GM04503 (cell line): Measurements from ENCODE around the gene PCDH15.

Experiments
- DNase-seq: peaks from one replicate; pipeline ENCODE4 v3.0.0-alpha.2; 2012; ENCODE audit warnings: low read depth

The PCDH15 gene

DNA sequence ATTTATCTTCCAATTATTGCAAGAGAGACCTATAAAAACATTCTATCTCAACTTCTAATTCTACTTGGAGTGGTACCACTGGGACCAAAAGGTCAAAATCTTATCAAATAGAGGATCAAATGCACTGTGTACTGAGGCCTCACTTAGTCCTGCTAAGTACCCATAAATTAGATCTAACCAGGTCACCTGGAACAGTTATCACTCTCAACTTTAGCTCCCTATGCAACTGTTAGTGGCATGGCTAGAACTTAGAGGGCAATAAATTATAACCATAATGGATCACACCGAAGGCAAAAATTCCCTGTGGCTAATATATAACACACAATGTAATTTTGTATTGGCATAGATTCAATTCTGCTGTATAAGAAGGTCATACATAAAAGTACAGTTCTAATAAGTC is 428.9 kb downstream of the PCDH15 start:
- DNase-seq: no peak

DNA sequence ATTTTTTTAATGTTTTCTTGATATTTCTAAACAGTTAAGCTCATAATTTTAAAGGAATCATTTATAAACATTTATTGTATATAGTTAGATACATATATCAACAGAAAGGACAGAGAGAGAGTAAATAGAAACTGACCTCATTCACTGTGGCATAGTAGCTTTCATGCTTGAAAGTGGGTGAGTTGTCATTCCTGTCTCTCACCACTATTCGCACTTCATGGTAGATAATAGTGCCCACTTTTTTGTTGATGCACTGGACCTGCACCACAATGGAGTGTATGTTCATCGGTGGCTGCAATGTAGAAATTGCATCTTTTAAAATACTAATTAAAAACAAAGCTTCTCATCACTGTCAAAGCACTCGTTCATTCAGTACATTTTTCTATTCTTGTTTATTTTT is 432.0 kb downstream of the PCDH15 start:
- no peak for DNase-seq

DNA sequence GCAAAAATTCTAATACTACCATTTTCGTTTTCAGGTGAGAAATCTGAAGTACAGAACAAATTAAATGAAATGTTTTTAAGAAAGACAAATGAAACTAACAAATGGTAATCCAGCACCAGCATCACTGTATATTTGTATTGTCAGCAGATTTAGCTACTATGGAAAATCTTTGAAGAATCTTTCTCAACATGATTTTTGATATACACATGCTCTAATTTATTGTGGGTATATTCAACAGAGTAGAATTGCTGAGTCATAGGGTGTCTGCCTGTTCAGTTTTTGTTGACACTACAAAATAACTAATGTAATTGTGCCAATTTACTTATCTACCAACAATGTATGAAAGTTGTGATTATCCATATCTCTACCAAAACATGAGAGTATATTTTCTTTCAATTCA is 437.6 kb downstream of the PCDH15 start:
- DNase-seq: no peak

DNA sequence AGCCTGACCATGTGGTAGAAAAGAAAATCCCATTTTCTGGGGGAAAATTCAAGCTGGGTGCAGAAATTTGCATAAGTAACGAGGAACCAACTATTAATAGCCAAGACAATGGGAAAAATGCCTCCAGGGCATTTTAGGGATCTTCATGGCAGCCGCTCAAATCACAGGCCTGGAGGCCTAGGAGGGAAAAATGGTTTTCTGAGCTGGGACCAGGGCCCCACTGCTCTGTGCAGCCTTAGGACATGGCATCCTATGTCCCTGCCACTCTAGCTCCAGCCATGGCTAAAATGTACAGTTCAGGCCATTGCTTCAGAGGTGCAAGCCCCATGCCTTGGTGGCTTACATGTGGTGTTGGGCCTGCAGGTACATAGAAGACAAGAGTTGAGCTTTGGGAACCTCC is 459.0 kb downstream of the PCDH15 start:
- no peak for DNase-seq

DNA sequence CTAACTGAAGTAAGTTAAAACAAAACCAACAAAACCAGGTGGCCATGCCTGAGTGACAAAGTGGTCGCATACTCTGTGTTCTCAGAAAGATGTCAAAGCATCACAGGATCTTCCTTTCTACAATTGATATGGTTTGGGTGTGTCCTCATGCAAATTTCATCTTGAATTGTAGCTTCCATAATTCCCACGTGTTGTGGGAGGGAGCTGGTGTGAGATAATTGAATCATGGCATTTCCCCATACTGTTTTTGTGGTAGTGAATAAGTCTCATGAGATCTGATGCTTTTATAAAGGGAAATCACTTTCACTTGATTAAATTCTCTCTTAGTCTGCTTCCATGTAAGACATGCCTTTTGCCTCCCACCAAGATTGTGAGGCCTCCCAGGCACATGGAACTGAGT is 465.7 kb downstream of the PCDH15 start:
- no peak for DNase-seq

DNA sequence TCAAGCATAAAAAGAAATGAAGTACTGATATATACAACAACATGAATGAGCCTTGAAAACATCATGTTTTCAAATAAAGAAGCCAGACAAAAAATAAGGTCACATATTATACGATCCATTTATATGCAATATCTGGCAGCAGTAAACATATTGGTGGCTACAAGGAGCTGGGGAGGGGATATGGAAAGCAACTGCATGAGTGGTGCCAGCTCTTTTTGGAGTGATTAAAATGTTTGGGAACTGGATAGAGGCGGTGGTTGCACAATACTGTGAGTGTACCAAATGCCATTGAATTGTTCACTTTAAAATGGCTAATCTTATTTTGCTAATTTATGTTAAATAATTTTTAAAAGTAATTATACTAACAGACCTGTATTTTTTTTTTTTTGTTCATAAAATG is 481.7 kb downstream of the PCDH15 start:
- no peak for DNase-seq

DNA sequence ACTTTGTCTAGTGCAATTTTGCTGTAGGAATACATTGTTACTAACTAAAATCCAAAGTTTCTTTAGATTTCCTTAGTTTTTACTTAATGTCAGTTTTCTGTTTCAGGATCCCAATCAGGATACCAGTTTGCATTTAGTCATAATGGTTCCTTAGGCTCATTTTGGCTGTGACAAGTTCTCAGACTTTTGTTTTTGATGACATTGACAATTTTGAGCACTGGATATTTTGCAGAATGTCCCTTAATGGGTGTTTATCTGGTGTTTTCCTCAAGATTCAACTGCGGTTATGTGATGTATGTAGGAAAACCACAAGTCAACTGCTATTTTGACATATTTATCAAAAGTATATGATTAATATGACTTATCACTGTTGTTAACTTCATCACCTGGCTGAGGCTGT is 482.6 kb downstream of the PCDH15 start:
- DNase-seq: no peak

DNA sequence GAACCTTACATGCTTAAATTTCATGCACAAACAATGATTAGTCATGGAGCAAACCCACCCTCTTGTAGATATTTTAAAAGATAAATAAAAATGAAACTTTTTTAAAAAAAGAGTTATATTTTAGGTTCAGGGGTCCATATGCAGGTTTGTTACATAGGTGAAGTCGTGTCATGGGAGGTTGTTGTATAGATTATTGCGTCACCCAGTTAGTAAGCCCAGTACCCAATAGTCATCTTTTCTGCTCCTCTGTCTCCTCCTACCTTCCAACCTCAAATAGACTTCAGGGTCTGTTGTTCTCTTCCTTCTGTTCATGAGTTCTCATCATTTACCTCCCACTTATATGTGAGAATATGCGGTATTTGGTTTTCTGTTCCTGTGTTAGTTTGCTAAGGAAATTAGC is 486.6 kb downstream of the PCDH15 start:
- no peak for DNase-seq

DNA sequence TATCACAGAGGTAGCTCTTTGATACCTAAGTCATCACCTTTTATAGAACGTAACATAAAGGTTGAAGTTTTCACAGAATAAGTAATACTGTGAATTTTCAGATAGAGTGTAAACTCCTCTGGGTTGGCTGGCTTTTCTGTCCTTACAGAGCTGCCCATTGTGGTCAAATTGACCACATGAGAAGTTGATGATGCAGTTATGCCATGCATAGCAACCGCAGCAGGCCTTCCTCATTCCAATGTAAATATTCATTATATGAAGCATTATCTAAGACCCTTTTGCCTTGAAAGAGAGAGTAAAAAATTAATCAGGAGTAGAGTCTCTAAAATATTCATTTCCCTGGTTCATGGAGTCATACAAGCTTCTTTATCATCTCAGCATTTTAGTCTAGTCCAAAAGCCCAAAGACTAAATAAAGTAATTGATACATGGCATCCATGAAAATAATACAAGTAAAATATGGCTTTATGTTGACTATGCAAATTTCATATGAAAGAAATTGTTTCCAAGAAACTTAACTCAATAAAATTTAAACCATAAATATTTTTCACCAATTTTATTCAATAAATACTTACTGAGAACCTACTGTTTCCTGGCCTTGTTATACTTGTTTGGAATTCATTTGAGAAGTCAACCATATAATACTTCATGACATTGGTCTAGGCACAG is 516.4 kb downstream of the PCDH15 start:
- no peak for DNase-seq

DNA sequence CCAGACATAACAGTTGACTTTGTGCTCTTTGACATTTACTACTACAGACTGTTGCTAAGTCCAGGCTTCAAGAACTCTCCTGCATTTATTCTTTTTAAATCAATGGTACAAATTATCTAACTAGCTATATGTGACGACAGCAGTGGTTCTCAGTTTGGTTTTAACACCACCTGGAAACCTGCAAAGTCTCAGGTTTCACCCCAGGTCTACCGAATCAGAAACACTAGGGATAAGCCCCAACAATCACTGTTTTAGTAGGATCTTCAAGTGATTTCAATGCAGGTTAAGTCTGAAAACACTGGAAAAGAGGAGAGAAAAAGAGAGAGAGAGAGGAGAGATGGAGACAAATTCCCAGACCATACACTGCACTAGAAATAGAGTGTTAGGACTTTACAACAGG is 519.0 kb downstream of the PCDH15 start:
- DNase-seq: no peak

DNA sequence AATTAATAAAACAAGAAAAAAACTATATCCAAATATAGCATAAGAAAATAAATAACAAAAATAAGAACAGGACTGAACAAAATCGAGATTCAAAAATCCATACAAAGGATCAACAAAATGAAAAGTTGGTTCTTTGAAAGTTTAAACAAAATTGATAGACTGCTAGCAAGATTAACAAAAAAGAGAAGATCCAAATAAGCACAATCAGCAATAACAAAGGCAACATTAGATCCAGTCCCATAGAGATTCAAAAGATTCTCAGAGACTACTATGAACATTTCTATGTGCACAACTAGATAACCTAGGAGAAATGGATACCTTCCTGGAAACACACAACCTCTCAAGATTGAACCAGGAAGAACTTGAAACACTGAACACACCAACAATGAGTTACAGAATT is 534.6 kb downstream of the PCDH15 start:
- DNase-seq: no peak

DNA sequence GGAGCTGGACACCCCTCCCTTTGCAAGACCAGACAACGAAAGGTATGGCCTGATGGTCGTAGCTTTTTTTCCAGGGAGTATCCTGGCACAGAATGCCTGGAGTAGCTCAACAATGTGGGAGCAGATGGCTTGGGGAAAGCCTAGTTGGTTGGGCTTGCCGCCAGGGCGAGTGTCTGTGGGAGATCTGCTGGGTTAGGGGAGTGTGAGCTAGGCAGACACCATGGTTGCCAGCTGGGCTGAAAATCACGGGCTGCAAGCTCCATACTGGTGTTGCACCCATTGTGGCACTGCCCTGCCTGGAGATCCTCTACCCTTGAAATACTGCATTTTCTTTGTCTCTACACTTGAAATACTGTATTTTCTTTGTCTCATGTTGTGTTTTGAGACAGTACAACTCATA is 538.3 kb downstream of the PCDH15 start:
- no peak for DNase-seq

DNA sequence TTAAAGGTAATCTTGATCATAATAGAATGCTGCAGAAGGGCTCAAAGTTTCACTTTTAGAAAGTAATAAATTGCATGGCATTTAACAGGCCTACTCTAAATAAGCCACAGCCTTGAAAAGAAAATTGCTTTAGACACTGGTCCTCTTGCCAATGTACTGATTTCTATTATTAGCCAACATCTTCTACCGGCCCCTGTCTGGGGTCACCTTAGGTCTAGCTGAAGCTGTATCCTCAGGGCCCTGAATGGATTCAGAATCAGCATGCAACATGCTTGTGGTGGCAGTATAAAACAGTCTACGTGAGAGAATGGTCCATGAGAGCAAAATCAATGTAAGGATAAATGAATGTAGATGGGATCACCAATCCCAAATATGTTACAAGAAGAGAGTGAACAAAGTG is 541.9 kb downstream of the PCDH15 start:
- DNase-seq: no peak

DNA sequence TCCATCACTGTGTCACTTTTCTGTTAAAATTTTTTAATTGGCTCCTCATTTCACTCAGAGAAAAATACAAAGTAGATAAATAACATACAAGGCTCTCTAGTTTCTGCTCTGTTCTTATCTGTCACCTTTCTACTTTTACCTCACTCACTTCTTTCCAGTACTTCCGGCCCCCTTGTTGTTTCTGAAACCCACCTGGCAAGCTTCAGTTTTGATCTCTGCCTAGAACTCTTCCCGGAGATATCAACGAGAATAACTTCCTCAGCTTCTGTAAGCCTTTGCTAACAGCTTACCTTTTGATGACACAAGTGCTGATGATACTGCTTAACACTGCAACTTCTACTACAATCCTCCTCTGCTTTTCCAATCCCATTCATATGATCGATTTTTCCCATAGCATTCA is 566.2 kb downstream of the PCDH15 start:
- no peak for DNase-seq

DNA sequence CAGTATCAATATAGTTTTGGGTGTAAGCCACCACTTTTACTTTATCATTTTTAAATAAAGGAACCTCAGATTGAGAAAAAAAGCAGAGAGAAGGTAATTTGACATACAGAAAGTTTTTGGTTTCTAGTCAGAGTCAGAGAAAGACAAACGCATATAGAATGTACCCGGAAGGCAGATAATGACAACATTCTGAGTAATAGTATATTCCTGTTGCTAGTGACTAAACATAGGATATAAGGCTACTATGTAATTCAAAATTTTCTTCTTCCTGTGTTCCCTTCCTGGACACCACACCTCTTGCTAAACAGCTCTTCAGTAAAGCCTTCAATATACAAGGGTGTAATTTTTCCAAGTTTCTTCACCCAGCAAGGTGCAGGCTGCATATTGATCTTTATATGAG is 597.6 kb downstream of the PCDH15 start:
- no peak for DNase-seq

DNA sequence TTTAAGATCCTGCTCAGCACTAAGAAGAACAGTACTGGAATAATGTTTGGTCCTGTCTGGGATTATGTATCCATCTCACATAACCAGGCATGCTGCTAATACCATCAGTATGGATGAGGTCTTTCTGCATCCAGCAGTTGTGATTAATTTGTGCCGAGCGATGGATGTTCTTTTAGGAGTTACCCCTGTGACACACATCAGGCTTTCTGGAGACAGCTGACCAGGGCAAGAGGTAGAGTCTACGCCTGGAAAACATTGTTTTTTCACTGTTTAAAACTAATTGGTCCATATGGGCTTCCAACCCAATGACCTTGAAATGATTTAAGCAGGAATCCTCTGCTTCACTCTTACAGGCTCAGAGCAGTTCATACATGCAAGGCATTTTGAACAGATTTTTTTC is 603.0 kb downstream of the PCDH15 start:
- DNase-seq: no peak

DNA sequence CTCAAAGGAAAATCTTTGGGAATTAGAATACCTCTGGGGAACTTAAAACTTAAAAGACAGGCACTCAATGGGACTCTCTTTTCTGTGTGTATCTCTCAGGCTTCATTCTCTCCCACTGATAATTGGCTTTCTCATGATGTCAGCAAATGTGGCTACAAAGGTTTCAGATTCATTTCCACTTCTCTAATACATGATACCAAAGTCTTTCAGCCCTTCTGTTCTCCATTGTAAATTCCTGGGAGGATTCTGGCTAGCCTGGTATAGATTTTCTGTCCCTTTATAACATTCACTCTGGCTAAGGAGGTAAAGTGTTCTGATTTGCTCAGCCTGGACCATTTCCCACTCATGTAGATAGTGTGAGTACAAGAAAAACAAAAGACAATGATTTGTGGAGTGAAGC is 606.2 kb downstream of the PCDH15 start:
- no peak for DNase-seq

DNA sequence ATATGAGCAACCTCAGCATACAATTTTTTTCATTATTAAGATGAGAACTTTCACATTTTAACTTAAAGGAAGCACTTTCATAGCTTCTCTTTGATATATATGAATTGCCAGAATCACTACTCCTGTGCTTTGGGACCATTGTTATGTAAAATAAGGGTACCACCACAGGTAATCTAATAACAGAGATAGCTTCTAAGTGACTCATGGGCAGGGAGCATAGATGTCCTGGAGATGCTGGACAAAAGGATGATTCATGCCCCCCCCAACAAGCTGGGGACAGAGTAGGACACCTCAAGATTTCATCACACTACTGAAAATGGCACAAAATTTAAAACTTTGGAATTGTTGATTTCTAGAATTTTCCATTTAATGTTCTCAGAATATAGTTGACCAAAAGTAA is 641.1 kb downstream of the PCDH15 start:
- no peak for DNase-seq

DNA sequence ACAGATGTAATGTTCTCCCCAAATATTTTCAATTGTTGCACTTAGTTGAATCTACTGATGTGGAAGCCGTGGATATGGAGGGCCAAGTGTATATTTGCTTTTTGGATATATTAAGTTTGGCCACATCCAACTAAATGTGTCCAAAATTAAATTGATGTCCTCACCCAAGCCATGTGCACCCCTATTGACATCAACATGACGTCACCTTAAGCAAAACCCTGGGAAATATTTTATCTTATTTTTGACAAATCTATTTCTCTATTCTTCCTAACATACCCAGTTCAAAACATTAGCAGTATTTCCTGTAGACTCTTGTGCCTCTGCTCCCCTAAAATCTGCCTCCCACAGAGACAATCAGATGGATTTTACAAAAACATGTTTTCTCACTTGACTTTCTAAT is 652.5 kb downstream of the PCDH15 start:
- no peak for DNase-seq

DNA sequence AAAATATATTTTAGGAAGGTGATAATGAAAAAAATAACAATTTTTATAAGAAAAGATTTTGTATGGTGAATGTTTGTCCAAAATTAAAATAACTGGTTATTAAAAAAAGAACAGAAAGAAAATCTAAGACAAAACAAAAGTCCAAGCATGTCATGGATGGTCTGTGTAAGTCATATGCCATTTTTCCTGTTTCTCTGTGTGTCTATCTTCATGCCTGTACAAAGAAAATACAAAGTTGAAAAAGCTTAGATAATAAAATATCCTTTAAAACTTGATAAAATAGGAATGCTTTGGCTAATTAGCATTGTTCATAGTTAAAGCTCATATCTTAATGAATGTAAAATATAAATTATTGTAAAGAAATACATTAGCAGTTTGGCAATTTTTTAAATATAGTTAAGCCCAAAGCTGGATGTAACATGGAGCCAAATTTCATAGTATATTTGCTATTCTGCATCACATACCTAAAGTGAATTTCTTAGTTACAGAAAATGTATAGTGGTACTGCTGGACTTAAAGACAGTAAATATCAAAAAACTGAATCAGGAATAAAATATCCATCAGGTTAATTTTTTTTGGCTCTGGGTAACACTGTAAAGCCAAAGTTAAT is 661.1 kb downstream of the PCDH15 start:
- no peak for DNase-seq

DNA sequence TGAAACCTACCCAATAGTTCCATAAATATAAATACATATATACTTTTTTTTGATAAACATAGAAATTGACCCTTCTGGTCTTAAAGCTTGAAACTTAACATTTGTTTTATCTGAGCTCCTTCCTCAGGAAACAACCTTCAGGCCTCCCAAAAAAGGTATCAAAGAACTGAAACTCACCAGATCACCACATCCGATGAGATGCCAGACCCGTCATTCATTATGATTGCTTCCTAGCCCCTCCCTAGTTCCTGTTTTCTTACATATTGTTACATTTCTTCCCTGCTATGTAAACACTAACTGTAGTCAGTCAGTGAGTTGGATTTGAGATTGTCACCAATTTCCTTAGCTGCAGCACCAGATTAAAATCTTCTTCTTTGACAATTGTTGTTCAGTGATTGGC is 663.6 kb downstream of the PCDH15 start:
- no peak for DNase-seq

DNA sequence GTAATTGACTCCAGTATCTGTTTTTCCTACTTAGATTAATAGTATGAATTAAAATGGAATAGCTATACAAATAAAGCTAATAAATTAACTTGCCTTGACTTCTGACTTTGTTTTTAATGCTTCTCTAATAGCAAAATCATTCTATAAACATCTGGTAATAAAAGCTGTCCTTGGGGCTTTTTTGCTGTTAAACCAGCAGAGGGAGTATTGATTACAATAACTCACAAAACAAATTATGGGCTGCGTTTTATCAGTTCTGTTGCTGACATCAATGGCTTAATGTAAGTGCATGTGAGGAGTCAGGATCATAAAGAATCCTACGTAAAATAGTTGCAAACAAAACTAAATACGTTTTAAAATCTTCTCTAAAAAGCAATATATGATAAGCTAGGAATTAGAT is 667.8 kb downstream of the PCDH15 start:
- no peak for DNase-seq

DNA sequence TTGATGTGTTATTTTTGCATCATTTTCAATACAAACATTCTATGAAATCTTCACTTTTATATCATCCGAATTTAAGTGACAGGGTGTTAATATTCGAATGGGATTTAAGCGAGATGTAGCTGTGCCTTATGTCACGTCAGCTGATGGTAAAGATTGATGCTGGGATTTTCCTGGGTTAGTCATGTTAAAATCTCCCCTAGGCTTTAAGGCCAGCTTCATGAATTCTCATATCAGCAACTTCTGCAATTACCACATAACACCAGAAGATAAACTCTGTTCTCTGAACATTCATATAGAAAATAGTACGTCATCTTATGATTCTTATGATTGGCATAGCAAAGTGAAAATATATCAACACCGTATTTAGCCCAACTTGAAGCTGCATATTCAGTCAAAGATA is 669.2 kb downstream of the PCDH15 start:
- no peak for DNase-seq

DNA sequence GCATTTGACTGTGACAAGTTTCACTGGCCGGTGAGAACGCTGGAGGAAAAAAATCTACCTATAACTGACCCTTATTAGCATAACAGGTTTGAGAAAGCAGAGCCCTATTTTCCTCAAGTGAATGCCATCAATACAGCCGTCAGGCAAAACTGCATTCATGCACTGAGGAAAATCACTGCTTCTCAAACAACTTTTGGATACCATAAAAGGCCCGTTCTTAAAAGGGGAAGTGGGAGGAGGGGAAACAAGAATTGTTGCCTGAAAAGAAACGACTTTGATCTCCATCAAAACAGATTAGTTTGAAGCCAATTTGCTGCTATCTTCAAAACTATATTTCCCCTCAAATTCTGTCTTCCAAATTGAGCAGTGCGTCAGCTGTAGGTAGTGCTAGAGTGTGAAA is 670.6 kb downstream of the PCDH15 start:
- no peak for DNase-seq
